BE2C (cell line): Measurements from ENCODE around the gene OR14K1.
"Not testable (repeated sequence)": the region's sequence is repeated elsewhere in the genome, so short reads cannot be mapped to it uniquely, and the experiment has no call there.

Source experiments
- DNase-seq: peaks from one replicate; pipeline ENCODE4 v3.0.0-alpha.2; 2020
- H3K27me3 ChIP-seq: fragments of 250-450 bp; sonication (Bioruptor Pico); 2 replicates; pipeline ENCODE4 v1.5.1; 2020; ENCODE audit warnings: mild to moderate bottlenecking
- H3K36me3 ChIP-seq: fragments of 250-450 bp; sonication (Bioruptor Pico); 2 replicates; pipeline ENCODE4 v1.5.1; 2020; ENCODE audit warnings: mild to moderate bottlenecking
- H3K4me1 ChIP-seq: fragments of 250-450 bp; sonication (Bioruptor Pico); 2 replicates; pipeline ENCODE4 v1.5.1; 2020
- H3K4me3 ChIP-seq: 2 replicates; pipeline ENCODE4 v1.5.1; 2011; ENCODE audit warnings: low read depth, low read length
- H3K9me3 ChIP-seq: fragments of 250-450 bp; sonication (Bioruptor Pico); 2 replicates; pipeline ENCODE4 v1.5.1; 2020
- CTCF ChIP-seq: IDR thresholded peaks from 2 replicates; pipeline ENCODE4 v1.5.1; 2012; ENCODE audit warnings: mild to moderate bottlenecking, low read depth, low read length

OR14K1 gene

DNA sequence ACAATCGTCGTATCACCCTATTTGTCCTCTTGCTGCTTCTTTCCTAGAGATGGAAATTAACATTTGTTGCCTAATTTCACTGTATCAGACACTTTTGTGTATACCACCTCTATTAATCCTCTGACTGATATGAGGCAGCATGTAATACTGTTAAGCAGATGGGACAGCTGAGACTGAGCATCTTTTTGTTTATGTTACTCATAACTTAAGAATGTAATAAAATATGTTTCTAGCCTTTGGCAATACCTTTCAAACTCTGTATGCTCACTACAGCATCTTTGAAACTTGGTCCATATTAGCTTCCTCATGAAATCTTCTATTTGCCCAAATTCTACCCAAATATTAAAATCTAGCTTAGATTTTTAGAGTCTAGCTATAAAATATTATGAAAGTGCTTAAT, 2.3 kb downstream of the OR14K1 start:
- DNase-seq, result no peak
- Histone ChIP-seq H3K27me3 (no peaks in the 10 kb centered on the region), H3K4me1 (no peaks in the 10 kb centered on the region), H3K9me3 (no peaks in the 10 kb centered on the region), H3K4me3 (no peak overlapping the region), H3K36me3 (no peaks in the 10 kb centered on the region)
- TF ChIP-seq CTCF, result no peak

DNA sequence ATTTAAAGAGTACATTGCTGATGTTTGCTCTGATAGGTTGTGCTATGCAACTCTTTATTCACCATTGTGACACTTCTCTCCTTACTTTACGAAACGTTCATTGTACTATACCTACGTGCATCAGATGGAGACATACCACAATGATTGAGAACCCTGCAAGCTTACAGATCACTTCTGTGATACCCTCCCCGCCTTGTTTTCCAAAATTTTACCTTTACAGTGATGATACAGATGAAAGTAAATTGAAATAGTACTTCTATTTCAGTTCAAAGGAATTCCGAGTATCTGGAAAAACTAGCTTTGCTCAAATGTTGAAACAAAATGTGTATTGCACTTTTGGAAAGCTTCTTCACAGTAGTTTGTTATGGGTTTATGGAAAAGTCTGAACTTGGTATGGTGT, 3.3 kb downstream of the OR14K1 start:
- no peak overlapping the region for H3K4me3 ChIP-seq
- no peaks in the 10 kb centered on the region for H3K9me3 ChIP-seq
- H3K36me3 ChIP-seq, result no peaks in the 10 kb centered on the region
- no peaks in the 10 kb centered on the region for H3K27me3 ChIP-seq
- H3K4me1 ChIP-seq, result no peaks in the 10 kb centered on the region
- DNase-seq, result no peak
- no peak for TF ChIP-seq CTCF

- not testable (repeated sequence) for DNase-seq, H3K36me3 ChIP-seq, H3K4me3 ChIP-seq, H3K4me1 ChIP-seq, H3K27me3 ChIP-seq, H3K9me3 ChIP-seq
Measured at GRCh38 chr1:247742215-247742760, 3.9 kb downstream of the OR14K1 start.

- Histone ChIP-seq H3K4me3 (no peak overlapping the region), H3K27me3 (no peaks in the 10 kb centered on the region), H3K36me3 (no peaks in the 10 kb centered on the region), H3K4me1 (no peaks in the 10 kb centered on the region), H3K9me3 (no peaks in the 10 kb centered on the region; the same call in 1 of the 2 replicates)
- no peak for TF ChIP-seq CTCF
- DNase-seq, result no peak
Measured at GRCh38 chr1:247746391-247746935, 8.0 kb downstream of the OR14K1 start.

DNA sequence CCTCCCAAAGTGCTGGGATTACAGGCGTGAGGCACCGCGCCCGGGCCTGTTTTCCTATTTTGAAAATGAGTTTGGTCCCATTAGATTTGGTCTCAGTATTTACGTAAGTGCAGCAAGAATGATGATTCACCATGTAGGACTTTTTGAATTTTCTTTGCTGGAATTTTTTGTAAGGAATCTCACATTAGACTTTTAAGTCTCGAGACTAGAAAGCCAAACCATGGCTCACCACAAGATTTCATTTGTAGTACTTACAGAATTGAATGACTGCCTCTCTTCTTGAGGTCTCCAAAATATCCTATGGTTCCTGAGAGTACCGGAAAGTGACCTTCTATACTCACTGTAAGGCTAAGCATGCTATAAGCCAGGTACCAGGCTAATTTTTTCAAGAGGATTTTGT, 9.2 kb downstream of the OR14K1 start:
- TF ChIP-seq CTCF, result no peak
- Histone ChIP-seq H3K9me3 (no peaks in the 10 kb centered on the region; the same call in 1 of the 2 replicates), H3K4me1 (no peaks in the 10 kb centered on the region), H3K4me3 (no peak overlapping the region), H3K36me3 (no peaks in the 10 kb centered on the region), H3K27me3 (no peaks in the 10 kb centered on the region)
- DNase-seq, result no peak

DNA sequence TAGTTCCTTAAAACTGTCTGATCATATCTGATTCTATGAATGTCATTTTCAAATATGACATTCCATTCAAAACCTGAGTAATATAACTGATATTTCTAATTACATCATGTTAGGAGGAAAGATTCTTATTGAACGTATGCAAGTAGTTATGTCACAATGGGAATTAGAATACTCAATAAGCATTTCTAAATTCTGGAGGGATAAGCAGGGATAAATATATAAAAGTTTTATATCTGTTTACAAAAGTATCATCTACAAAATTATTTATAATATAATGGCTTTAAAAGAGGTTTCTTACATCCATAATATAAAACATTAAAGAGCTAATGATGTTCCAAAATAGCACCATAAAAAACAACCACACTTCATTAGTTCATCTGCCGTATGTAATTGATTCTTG, 9.6 kb downstream of the OR14K1 start, which contains the start of gene OR14A2:
TSS of gene OR14A2 (minus strand) at position 101 of the 400 bp plus-strand sequence.
- no peaks in the 10 kb centered on the region for H3K27me3 ChIP-seq
- no peak for DNase-seq
- no peak within 1 kb of the TSS for H3K4me3 ChIP-seq
- H3K36me3 ChIP-seq, result no peaks in the 10 kb centered on the region
- no peaks in the 10 kb centered on the region for H3K4me1 ChIP-seq
- H3K9me3 ChIP-seq, result no peaks in the 10 kb centered on the region; the same call in 1 of the 2 replicates
- TF ChIP-seq CTCF, result no peak

GRCh38 chr1:247749870-247750269, 11.5 kb downstream of the OR14K1 start:
- H3K4me1 ChIP-seq, result no peaks in the 10 kb centered on the region
- H3K4me3 ChIP-seq, result no peak overlapping the region
- no peaks in the 10 kb centered on the region for H3K36me3 ChIP-seq
- no peak for DNase-seq
- TF ChIP-seq CTCF, result no peak
- H3K27me3 ChIP-seq, result no peaks in the 10 kb centered on the region
- H3K9me3 ChIP-seq, result no peaks in the 10 kb centered on the region; the same call in 1 of the 2 replicates

GRCh38 chr1:247754311-247754710, 15.9 kb downstream of the OR14K1 start:
- not testable (repeated sequence) for H3K36me3 ChIP-seq, H3K4me3 ChIP-seq, DNase-seq, H3K4me1 ChIP-seq, H3K9me3 ChIP-seq, H3K27me3 ChIP-seq
